Keratinocyte (primary cell): ENCODE data around the gene EXOC4. TPM values are rescaled to one million over a fixed set of nuclear protein-coding genes. Genes with fewer than 3 reads are reported as not detected.

Experiments
- DNase-seq: peaks from one replicate; pipeline ENCODE4 v3.0.0-alpha.2; 2011; ENCODE audit warnings: low read depth, missing footprints, low spot score
- FAIRE-seq: peaks from 2 replicates; lab custom pipeline; 2011; peaks lifted over from hg19 to GRCh38; lab: Jason Lieb, UNC
- H2AFZ ChIP-seq: 2 replicates; pipeline ENCODE4 v1.6.0; 2012; ENCODE audit warnings: low read length, control low read depth, inconsistent platforms; ENCODE audit not compliant: control insufficient read depth
- H3K27ac ChIP-seq: 2 replicates; pipeline ENCODE4 v1.5.1; 2011; ENCODE audit warnings: low read length; ENCODE audit not compliant: control insufficient read depth, insufficient read depth
- H3K27me3 ChIP-seq: 3 replicates; pipeline ENCODE4 v1.6.0; 2011; ENCODE audit warnings: low read length; ENCODE audit not compliant: control insufficient read depth, insufficient read depth; ENCODE audit errors: extremely low read depth
- H3K36me3 ChIP-seq, 2 experiments: 2 replicates in 1 of 2; 3 replicates in 1 of 2; pipeline ENCODE4 v1.5.1; 2011; ENCODE audit warnings: low read length in 2 of 2, mild to moderate bottlenecking in 1 of 2; ENCODE audit not compliant: control insufficient read depth in 2 of 2, insufficient read depth in 2 of 2; ENCODE audit errors: extremely low read depth in 1 of 2
- H3K4me1 ChIP-seq: 3 replicates; pipeline ENCODE4 v1.5.1; 2011; ENCODE audit warnings: low read length; ENCODE audit not compliant: control insufficient read depth, insufficient read depth; ENCODE audit errors: extremely low read depth
- H3K4me2 ChIP-seq: 3 replicates; pipeline ENCODE4 v1.6.0; 2011; ENCODE audit warnings: low read depth, low read length; ENCODE audit not compliant: control insufficient read depth, insufficient read depth; ENCODE audit errors: extremely low read depth
- H3K4me3 ChIP-seq, 3 experiments: fragments of 200-600 bp in 1 of 3; sonication (generic) in 1 of 3; 2 replicates in 2 of 3; 3 replicates in 1 of 3; pipeline ENCODE4 v1.5.1; 2011 to 2016; ENCODE audit warnings: low read length in 3 of 3, mild to moderate bottlenecking in 3 of 3, control low read depth in 2 of 3, inconsistent platforms in 1 of 3, low read depth in 1 of 3, mixed read lengths in 1 of 3, mixed run types in 1 of 3, moderate library complexity in 1 of 3; ENCODE audit not compliant: control insufficient read depth in 2 of 3, insufficient read depth in 2 of 3; ENCODE audit errors: extremely low read depth in 1 of 3
- H3K79me2 ChIP-seq: 2 replicates; pipeline ENCODE4 v1.6.0; 2012; ENCODE audit warnings: low read length; ENCODE audit not compliant: control insufficient read depth, insufficient read depth
- H3K9ac ChIP-seq: 3 replicates; pipeline ENCODE4 v1.6.0; 2011; ENCODE audit warnings: low read length; ENCODE audit not compliant: control insufficient read depth, insufficient read depth; ENCODE audit errors: extremely low read depth
- H3K9me1 ChIP-seq: 3 replicates; pipeline ENCODE4 v1.6.0; 2011; ENCODE audit warnings: low read length; ENCODE audit not compliant: control insufficient read depth, insufficient read depth; ENCODE audit errors: extremely low read depth
- H3K9me3 ChIP-seq: 2 replicates; pipeline ENCODE4 v1.5.1; 2012; ENCODE audit warnings: low read depth, low read length; ENCODE audit not compliant: control insufficient read depth
- H4K20me1 ChIP-seq: 3 replicates; pipeline ENCODE4 v1.6.0; 2011; ENCODE audit warnings: low read length; ENCODE audit not compliant: control insufficient read depth, insufficient read depth; ENCODE audit errors: extremely low read depth
- EZH2 ChIP-seq: IDR thresholded peaks from one replicate; pipeline ENCODE4 v1.6.1; 2012; ENCODE audit warnings: inconsistent platforms, mild to moderate bottlenecking, low read length, moderate library complexity
- dilution Hi-C: fragments of 300-500 bp; cut with MboI; formaldehyde crosslinking; loops from one replicate; pipeline ENCODE4 v1.7.0; 2020; ENCODE audit warnings: low sequenced_read_pairs; ENCODE audit not compliant: extremely low pct_ligation_motif_present
- polyA plus RNA-seq, 5 experiments: library from polyadenylated mRNA; depleted of rRNA in 3 of 5; stranded (reverse) in 3 of 5; stranded (forward) in 1 of 5; unstranded in 1 of 5; fragments of >200 nt; gene quantifications; 1 replicate in 1 of 5; 2 replicates in 3 of 5; 3 replicates in 1 of 5; pipeline versions ENCODE4 v1.2.1 to v1.2.3, GENCODE V29; 2011 to 2012; ENCODE audit warnings: missing spikeins in 2 of 5, low read depth in 1 of 5, low replicate concordance in 1 of 5
- TF ChIP-seq, protein P1 (sequence below), 3 experiments: IDR thresholded peaks in 1 of 3; conservative IDR thresholded peaks in 1 of 3; optimal IDR thresholded peaks in 1 of 3; 2 replicates in 2 of 3; 3 replicates in 1 of 3; pipeline versions ENCODE3 to v1.5.1; 2011; ENCODE audit warnings: low read length in 3 of 3, mild to moderate bottlenecking in 3 of 3, moderate library complexity in 2 of 3, control low read depth in 1 of 3, inconsistent platforms in 1 of 3; ENCODE audit not compliant: insufficient read depth in 2 of 3; ENCODE audit errors: extremely low read depth in 1 of 3

Gene EXOC4
- polyA plus RNA-seq, 1 donor (not counting 4 experiments of a cell fraction or from before 2014, with no cell fraction given): 52.6 TPM

DNA sequence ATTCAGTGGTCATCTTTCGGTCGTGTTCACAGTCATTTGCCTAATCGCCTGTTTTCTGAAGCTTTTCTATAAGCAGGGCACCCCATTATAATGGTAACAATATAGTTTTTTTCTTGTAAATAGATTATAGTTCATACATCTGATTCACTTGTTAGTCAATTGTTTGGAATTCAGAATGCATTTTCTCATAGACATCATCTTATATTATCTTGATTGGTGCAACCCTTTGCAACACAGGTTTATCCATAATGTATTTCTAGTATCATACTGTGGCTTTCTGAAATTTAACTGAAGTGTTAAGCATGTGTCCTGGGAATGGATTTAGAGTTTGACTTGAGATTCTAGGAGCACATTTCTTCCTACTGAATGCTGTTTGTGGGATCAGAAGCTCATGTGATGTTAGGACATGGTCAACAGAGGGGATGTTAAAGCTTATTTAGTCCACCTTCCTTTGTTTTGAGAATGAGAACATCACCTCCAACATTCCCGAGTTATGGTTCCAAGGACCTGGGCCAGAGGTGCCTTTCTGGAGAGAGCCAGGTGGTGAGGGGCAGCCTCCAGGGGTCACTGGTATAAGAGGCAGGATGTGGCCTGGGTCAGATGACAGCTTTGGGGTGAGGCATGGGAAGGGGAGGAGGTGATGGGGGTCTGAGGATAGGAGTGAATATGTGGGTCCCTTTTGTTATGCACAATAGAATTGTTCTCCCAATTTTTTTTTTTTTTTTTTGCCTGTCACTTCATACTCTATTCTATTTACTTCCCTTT lies 415.6 kb downstream of the EXOC4 start:
- Histone ChIP-seq H3K4me3 (no peak overlapping the region), H4K20me1 (no peaks in the 10 kb centered on the region), H2AFZ (no peak overlapping the region), H3K27me3 (no peaks in the 10 kb centered on the region), H3K79me2 (no peaks in the 10 kb centered on the region), H3K36me3 (no peaks in the 10 kb centered on the region), H3K4me2 (no peak overlapping the region), H3K4me1 (peaks cover 7% of the 10 kb centered on the region), H3K9me3 (no peaks in the 10 kb centered on the region), H3K27ac (no peak overlapping the region), H3K9ac (no peak overlapping the region), H3K9me1 (no peaks in the 10 kb centered on the region)
- no peak for TF ChIP-seq EZH2
- TF ChIP-seq, protein P1, sequence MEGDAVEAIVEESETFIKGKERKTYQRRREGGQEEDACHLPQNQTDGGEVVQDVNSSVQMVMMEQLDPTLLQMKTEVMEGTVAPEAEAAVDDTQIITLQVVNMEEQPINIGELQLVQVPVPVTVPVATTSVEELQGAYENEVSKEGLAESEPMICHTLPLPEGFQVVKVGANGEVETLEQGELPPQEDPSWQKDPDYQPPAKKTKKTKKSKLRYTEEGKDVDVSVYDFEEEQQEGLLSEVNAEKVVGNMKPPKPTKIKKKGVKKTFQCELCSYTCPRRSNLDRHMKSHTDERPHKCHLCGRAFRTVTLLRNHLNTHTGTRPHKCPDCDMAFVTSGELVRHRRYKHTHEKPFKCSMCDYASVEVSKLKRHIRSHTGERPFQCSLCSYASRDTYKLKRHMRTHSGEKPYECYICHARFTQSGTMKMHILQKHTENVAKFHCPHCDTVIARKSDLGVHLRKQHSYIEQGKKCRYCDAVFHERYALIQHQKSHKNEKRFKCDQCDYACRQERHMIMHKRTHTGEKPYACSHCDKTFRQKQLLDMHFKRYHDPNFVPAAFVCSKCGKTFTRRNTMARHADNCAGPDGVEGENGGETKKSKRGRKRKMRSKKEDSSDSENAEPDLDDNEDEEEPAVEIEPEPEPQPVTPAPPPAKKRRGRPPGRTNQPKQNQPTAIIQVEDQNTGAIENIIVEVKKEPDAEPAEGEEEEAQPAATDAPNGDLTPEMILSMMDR (optimal IDR thresholded peaks at IDR 0.05 in 1 of 3, IDR thresholded peaks at IDR 0.05 in 1 of 3, conservative IDR thresholded peaks at IDR 0.05 in 1 of 3; ENCODE audit: extremely low read depth in 1 of 3, insufficient read depth in 2 of 3, low read length in 3 of 3): no peak
- dilution Hi-C loops: no loop called here
- FAIRE-seq (no peak), DNase-seq (no peak)

DNA sequence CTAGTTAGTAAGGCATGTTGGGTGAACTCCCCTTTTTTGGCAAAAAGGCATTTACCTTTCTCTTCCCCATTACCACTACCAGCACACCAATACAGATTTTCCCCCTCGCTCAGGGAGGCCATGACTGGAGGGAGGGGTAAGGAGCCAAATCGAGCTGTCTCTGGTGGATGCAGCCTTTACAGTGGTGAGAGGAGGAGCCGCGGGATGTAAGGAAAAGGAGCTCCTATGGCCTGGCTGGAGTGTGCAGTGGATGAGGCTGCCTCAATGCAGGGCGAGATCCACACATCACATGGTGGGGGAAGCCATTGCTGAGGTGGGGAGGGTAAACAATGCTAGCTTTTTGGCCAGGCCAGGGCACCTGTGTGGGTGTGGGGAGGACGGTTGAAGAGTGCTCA lies 416.2 kb downstream of the EXOC4 start:
- Histone ChIP-seq H3K4me3 (no peak overlapping the region), H3K27me3 (no peaks in the 10 kb centered on the region), H3K4me1 (peaks cover 7% of the 10 kb centered on the region), H3K4me2 (no peak overlapping the region), H3K36me3 (no peaks in the 10 kb centered on the region), H3K27ac (no peak overlapping the region), H3K9ac (no peak overlapping the region), H3K79me2 (no peaks in the 10 kb centered on the region), H2AFZ (no peak overlapping the region), H3K9me1 (no peaks in the 10 kb centered on the region), H3K9me3 (no peaks in the 10 kb centered on the region), H4K20me1 (no peaks in the 10 kb centered on the region)
- dilution Hi-C loops: no loop called here
- DNase-seq: no peak
- TF ChIP-seq, protein P1 (optimal IDR thresholded peaks at IDR 0.05 in 1 of 3, IDR thresholded peaks at IDR 0.05 in 1 of 3, conservative IDR thresholded peaks at IDR 0.05 in 1 of 3; ENCODE audit: extremely low read depth in 1 of 3, insufficient read depth in 2 of 3, low read length in 3 of 3): no peak
- TF ChIP-seq EZH2: no peak
- no peak for FAIRE-seq
